SKM-1 (cell line): Measurements from ENCODE around the gene ARHGAP22.

Experiments used
- DNase-seq: peaks from one replicate; lab custom pipeline; 2025; ENCODE audit not compliant: unreplicated experiment; lab: John Stamatoyannopoulos, UW

Gene ARHGAP22

GRCh38 chr10:48454302-48455054 is 150.4 kb downstream of the ARHGAP22 start:
- DNase-seq = no peak

GRCh38 chr10:48453451-48454301 is 151.2 kb downstream of the ARHGAP22 start:
- no peak for DNase-seq

- DNase-seq = no peak
Observed at GRCh38 chr10:48452879-48453412, 151.9 kb downstream of the ARHGAP22 start.

GRCh38 chr10:48451969-48452878 is 152.6 kb downstream of the ARHGAP22 start:
- no peak for DNase-seq

GRCh38 chr10:48450741-48451466 is 154.0 kb downstream of the ARHGAP22 start:
- DNase-seq = no peak

- DNase-seq = no peak
Observed at GRCh38 chr10:48450233-48450740, 154.6 kb downstream of the ARHGAP22 start.

- DNase-seq = no peak
Observed at GRCh38 chr10:48449501-48450232, 155.2 kb downstream of the ARHGAP22 start.

- DNase-seq = no peak
Observed at GRCh38 chr10:48448796-48449195, 156.1 kb downstream of the ARHGAP22 start.

GRCh38 chr10:48447356-48448215 is 157.3 kb downstream of the ARHGAP22 start:
- DNase-seq = no peak

GRCh38 chr10:48446785-48447184 is 158.1 kb downstream of the ARHGAP22 start:
- no peak for DNase-seq

GRCh38 chr10:48445932-48446331 is 158.9 kb downstream of the ARHGAP22 start:
- DNase-seq = no peak

- no peak for DNase-seq
Observed at GRCh38 chr10:48444861-48445841, 159.7 kb downstream of the ARHGAP22 start.

GRCh38 chr10:48444266-48444665 is 160.6 kb downstream of the ARHGAP22 start:
- DNase-seq = no peak

GRCh38 chr10:48442809-48443177 is 162.1 kb downstream of the ARHGAP22 start:
- DNase-seq = no peak

GRCh38 chr10:48442090-48442808 is 162.6 kb downstream of the ARHGAP22 start:
- no peak for DNase-seq

- DNase-seq = no peak
Observed at GRCh38 chr10:48440771-48441170, 164.1 kb downstream of the ARHGAP22 start.
